Mucosa of descending colon (tissue), 3 donors: ENCODE measurements around the gene AK8. TPM values are rescaled to one million over a fixed set of nuclear protein-coding genes. Genes with fewer than 3 reads are reported as not detected.
A peak's percentile ranks its signal among the peaks of the same experiment; 100 is the strongest.

ENCODE experiments used
- ATAC-seq: fragments of 200-7000 bp; cut with Tn5 transposase; one replicate; pipeline ENCODE4 v1.9.1; 2020; ENCODE audit warnings: mild to moderate bottlenecking, moderate library complexity
- DNase-seq, 3 donors: peaks; one replicate each; pipeline ENCODE4 v3.0.0-alpha.2; 2020
- H3K36me3 ChIP-seq: fragments of 200-600 bp; one replicate; pipeline ENCODE4 v1.8.0; 2021; ENCODE audit warnings: low read depth, mild to moderate bottlenecking
- H3K4me1 ChIP-seq: fragments of 200-600 bp; one replicate; pipeline ENCODE4 v1.8.0; 2021; ENCODE audit warnings: low read depth, mild to moderate bottlenecking
- H3K4me3 ChIP-seq: fragments of 200-600 bp; one replicate; pipeline ENCODE4 v1.8.0; 2021; ENCODE audit warnings: mild to moderate bottlenecking
- H3K9me3 ChIP-seq: fragments of 200-600 bp; one replicate; pipeline ENCODE4 v1.8.0; 2021; ENCODE audit warnings: mild to moderate bottlenecking
- intact Hi-C, 2 donors: fragments of 100-400 bp; cut with DNase I in 1 of 2; cut with micrococcal nuclease in 1 of 2; formaldehyde crosslinking; loops; one replicate each; pipeline versions ENCODE4 v1.11.0 to v1.11.1; 2022; cut with DNase I, micrococcal nuclease
- total RNA-seq, 3 donors: library from RNA; stranded (reverse); fragmentation: NEBNext Ultra II Directional in 2 of 3; extraction: Animal tissue kit (Norgen Biotek cat#: 25700) in 2 of 3; gene quantifications; one replicate each; pipeline versions ENCODE4 v1.2.1 to v1.2.4, GENCODE V29; 2021 to 2023
- TF ChIP-seq, protein P1 (sequence below): fragments of 200-600 bp; IDR thresholded peaks from one replicate; pipeline ENCODE4 v1.8.0; 2022; ENCODE audit warnings: antibody characterized with exemption, mild to moderate bottlenecking
- donor health status: DM: no; HTN: no; CAD: no; lungs with moderate emphysema.
- donor health status: DM: no; HTN: no; CAD: no.
- donor health status: DM: no; HTN: yes; CAD: no.

Gene AK8
- total RNA-seq, 3 donors from 2014 or later: 0.96 to 2.0 TPM; not detected in 1

DNA sequence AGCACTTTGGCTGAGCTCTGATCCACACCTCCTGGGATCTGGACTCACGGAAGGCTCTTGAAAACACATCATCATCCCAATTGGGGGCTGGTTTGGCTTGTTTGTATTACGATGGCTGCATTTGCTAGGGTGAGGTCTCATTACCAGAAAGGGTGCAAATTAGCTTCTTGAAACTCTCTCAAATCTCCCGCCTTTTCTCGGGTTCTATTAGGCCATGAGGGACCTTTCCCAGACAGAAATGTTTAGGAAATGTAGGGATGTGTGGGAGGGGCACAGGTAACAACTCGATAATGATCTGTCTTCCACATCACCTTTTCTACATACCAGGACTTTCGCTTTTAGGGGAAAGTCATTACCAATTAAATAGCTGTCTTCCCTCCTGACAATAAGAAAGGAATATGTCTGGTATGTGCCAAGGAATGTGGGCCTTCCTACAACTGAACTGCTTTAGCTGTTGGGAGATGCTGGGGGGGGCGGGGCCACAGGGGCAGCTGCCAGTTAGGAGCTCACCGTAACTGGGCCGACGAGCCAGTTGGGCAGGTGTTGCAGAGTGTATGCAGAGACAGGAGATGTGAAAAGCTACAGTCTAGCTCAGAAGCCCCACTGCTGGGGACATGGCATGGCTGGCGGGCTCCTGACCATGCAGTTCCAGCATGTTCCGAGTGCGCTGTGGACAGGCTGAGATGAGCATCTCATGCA, 71.2 kb downstream of the AK8 start:
- no peaks in the 10 kb centered on the region for H3K36me3 ChIP-seq
- no peak overlapping the region for H3K4me3 ChIP-seq
- TF ChIP-seq, protein P1, sequence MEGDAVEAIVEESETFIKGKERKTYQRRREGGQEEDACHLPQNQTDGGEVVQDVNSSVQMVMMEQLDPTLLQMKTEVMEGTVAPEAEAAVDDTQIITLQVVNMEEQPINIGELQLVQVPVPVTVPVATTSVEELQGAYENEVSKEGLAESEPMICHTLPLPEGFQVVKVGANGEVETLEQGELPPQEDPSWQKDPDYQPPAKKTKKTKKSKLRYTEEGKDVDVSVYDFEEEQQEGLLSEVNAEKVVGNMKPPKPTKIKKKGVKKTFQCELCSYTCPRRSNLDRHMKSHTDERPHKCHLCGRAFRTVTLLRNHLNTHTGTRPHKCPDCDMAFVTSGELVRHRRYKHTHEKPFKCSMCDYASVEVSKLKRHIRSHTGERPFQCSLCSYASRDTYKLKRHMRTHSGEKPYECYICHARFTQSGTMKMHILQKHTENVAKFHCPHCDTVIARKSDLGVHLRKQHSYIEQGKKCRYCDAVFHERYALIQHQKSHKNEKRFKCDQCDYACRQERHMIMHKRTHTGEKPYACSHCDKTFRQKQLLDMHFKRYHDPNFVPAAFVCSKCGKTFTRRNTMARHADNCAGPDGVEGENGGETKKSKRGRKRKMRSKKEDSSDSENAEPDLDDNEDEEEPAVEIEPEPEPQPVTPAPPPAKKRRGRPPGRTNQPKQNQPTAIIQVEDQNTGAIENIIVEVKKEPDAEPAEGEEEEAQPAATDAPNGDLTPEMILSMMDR: no peak
- H3K4me1 ChIP-seq: no peaks in the 10 kb centered on the region
- DNase-seq (no peak), ATAC-seq (no peak)
- intact Hi-C loops: no loop called here
- no peaks in the 10 kb centered on the region for H3K9me3 ChIP-seq

DNA sequence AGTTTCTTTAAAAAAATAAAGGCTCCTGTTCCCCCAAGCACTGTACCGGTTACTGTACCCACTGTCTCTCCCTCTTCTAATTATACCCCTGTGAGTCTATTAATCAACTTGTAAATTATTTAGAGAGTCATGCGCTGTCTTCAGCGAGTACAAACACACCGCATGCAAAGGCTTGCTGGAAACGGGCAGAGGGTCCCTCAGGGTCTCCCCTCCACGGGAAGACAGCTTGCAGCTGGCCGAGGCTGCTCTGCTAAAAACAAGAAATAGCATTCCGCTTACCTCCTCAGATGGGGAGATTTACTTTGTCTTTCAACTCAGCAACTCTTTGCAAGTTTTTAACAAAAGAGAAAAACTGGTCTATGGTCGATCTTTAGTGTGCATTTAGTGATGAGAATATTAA, 71.8 kb downstream of the AK8 start:
- intact Hi-C loops: no loop called here
- H3K36me3 ChIP-seq: no peaks in the 10 kb centered on the region
- no peak for ATAC-seq
- TF ChIP-seq, protein P1: no peak
- no peak overlapping the region for H3K4me3 ChIP-seq
- H3K9me3 ChIP-seq: no peaks in the 10 kb centered on the region
- DNase-seq: no peak
- H3K4me1 ChIP-seq: no peaks in the 10 kb centered on the region

DNA sequence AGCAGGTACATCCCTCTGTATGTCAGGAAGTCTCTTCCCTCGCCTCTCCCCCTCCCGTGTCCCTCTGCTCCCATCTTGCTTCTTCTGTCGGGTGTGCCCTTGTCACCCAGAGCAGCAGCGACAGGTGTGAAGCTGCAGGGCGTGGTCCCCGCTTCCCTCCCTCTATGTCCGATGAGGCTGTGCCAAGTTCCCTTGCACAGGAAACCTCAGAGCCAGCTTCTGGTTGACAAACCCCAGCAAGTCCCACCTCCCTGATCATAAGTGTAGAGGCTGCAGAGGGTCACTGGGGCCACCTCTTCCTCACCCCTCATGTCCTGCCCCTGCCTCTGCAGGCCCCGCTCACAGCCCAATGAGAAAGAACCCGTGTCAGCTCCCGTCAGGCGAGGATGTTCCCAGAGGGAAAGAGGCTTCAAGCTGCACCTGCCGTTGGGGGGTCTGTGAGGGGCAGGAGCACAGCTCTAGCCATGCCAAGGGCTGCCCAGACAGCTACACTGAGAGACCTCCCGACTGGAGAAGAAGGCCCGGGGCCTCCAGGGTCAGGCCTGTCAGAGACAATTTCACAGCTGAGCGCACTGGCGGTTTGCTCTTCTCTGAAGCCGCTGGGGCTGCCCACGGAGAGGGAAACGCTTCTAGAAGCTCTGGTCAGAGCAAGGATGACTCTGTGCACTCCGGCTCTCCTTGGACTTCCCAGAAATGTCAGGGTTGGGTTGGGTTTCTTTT, 73.3 kb downstream of the AK8 start:
- H3K36me3 ChIP-seq: no peaks in the 10 kb centered on the region
- no peaks in the 10 kb centered on the region for H3K9me3 ChIP-seq
- TF ChIP-seq, protein P1: no peak
- peak in 2 of 3 donors; percentile 46 to 66 for DNase-seq
- intact Hi-C loops: no loop called here
- peaks cover 5% of the 10 kb centered on the region for H3K4me1 ChIP-seq
- no peak overlapping the region for H3K4me3 ChIP-seq
- ATAC-seq: peak; percentile 71

DNA sequence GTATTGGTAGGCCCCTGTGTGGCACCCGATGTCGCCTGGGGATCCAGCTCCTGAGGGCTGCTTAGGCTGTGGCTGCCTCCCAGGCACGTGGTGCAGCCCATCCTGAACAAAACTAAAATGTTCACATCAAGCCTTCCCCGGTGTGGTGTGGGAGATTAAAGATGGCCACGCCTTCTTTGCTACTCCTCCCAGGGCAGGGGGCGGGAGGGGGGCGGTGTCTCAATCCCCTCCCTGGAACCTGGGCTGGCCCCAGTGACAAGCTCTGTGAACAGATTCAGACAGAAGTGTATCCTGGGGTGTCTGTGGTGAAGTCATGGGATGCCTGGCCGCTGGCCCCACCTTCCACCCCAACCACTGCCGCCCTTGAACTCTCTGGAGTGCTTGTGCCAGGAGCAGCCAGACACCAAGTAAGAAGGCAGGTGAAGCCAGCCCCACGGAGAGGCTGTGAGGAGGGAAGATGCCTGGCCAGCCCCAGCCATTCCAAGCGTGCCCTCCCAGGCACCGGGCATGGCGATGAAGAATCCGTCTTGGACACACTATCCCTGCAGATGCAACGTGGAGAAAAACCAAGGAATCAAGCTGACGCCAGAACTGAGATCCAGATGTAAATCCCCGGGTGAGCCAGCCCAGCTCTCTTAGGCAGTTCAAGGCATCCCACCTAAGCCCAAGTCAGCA, 75.8 kb downstream of the AK8 start:
- H3K9me3 ChIP-seq: no peaks in the 10 kb centered on the region
- DNase-seq: no peak
- no peaks in the 10 kb centered on the region for H3K36me3 ChIP-seq
- no peak overlapping the region for H3K4me3 ChIP-seq
- intact Hi-C loops: no loop called here
- no peak for ATAC-seq
- TF ChIP-seq, protein P1: no peak
- peaks cover 16% of the 10 kb centered on the region for H3K4me1 ChIP-seq

DNA sequence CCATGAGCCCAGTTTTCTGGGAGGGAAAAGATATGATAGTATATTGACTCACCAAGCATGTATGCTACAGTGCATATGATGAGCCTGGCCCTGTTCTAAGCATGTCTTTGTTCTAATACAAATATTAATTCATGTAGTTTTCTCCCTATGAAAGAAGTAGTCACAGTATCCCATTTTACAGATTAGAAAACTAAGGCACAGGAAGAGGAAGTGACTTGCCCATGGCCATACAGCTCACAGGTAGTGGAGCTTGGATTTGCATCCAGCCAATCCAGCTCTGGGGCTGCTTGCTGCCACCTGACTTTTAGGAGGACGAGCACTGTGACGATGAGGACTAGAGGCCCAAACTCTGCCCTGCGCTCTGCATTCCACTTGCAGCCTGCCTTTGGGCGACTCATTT, 76.4 kb downstream of the AK8 start:
- Histone ChIP-seq H3K9me3 (no peaks in the 10 kb centered on the region), H3K4me1 (peaks cover 16% of the 10 kb centered on the region), H3K36me3 (no peaks in the 10 kb centered on the region), H3K4me3 (no peak overlapping the region)
- TF ChIP-seq, protein P1: no peak
- ATAC-seq (no peak), DNase-seq (no peak)
- intact Hi-C loops: no loop called here
